ENCODE data around the gene HLA-DQA1.
A peak's percentile ranks its signal among the peaks of the same experiment; 100 is the strongest.

Gene HLA-DQA1

DNA sequence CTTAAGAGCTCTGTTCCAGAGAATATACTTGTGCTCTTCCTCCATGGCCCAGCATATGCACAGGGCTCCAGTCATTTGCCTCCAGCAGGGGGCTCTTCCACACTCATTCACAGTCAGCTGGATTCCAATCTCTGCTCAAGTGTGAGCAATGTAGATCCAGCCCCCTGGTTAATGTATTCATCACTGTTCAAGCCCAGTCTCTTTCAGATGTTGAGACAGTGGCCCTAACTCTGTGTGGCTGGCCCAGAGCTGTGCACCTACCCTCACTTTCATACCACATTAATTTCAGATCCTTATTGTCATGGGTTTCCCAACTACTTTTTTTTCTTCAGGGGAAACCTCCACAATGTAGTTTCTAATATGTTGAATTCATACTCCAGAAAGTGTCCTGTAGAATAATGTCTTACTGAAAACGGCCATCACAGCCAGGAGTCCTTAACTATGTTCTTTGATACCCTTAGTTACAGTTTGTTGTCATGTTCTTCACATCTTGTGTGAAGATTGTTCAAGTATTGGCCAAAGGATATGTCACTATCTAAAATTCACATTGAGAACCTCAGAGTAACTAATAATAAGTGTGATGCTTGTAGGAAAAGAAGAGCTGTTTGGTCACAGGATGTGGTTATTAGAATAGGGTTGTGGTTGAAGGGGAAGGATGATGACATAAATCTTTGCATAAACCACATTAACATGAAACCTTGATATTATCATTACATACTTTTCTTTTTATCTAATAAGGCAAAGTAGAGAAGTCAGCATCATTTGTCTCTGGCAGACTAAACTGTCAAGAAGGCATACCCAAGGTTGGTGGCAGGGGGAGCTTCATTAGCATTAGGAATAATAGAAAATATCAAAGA is 14.4 kb upstream of the HLA-DQA1 start:
- TF ChIP-seq, protein P1, sequence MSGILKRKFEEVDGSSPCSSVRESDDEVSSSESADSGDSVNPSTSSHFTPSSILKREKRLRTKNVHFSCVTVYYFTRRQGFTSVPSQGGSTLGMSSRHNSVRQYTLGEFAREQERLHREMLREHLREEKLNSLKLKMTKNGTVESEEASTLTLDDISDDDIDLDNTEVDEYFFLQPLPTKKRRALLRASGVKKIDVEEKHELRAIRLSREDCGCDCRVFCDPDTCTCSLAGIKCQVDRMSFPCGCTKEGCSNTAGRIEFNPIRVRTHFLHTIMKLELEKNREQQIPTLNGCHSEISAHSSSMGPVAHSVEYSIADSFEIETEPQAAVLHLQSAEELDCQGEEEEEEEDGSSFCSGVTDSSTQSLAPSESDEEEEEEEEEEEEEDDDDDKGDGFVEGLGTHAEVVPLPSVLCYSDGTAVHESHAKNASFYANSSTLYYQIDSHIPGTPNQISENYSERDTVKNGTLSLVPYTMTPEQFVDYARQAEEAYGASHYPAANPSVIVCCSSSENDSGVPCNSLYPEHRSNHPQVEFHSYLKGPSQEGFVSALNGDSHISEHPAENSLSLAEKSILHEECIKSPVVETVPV (CRISPR knock-in tag; IDR thresholded peaks at IDR 0.05): no peak
- TF ChIP-seq ZFP30 (CRISPR knock-in tag; IDR thresholded peaks at IDR 0.05) (no peak), ZFP3 (CRISPR knock-in tag; IDR thresholded peaks at IDR 0.05) (no peak), TOX (CRISPR knock-in tag; IDR thresholded peaks at IDR 0.05; ENCODE audit: borderline replicate concordance) (no peak), ZNF8 (CRISPR knock-in tag; IDR thresholded peaks at IDR 0.05) (no peak), ZC3H10 (CRISPR knock-in tag; IDR thresholded peaks at IDR 0.05) (no peak), SNAI2 (CRISPR knock-in tag; IDR thresholded peaks at IDR 0.05) (no peak), BACH2 (CRISPR knock-in tag; IDR thresholded peaks at IDR 0.05; ENCODE audit: borderline replicate concordance) (no peak), ISL1 (CRISPR knock-in tag; IDR thresholded peaks at IDR 0.05) (no peak), ZNF70 (CRISPR knock-in tag; IDR thresholded peaks at IDR 0.05) (no peak), ARNTL (CRISPR knock-in tag; IDR thresholded peaks at IDR 0.05; ENCODE audit: borderline replicate concordance, low read depth) (no peak), ZNF565 (CRISPR knock-in tag; conservative IDR thresholded peaks at IDR 0.05; ENCODE audit: low read depth) (no peak)
- TF ChIP-seq, protein P2, sequence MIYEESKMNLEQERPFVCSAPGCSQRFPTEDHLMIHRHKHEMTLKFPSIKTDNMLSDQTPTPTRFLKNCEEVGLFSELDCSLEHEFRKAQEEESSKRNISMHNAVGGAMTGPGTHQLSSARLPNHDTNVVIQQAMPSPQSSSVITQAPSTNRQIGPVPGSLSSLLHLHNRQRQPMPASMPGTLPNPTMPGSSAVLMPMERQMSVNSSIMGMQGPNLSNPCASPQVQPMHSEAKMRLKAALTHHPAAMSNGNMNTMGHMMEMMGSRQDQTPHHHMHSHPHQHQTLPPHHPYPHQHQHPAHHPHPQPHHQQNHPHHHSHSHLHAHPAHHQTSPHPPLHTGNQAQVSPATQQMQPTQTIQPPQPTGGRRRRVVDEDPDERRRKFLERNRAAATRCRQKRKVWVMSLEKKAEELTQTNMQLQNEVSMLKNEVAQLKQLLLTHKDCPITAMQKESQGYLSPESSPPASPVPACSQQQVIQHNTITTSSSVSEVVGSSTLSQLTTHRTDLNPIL (CRISPR knock-in tag; IDR thresholded peaks at IDR 0.05; ENCODE audit: low read depth): no peak
- TF ChIP-seq, protein P3, sequence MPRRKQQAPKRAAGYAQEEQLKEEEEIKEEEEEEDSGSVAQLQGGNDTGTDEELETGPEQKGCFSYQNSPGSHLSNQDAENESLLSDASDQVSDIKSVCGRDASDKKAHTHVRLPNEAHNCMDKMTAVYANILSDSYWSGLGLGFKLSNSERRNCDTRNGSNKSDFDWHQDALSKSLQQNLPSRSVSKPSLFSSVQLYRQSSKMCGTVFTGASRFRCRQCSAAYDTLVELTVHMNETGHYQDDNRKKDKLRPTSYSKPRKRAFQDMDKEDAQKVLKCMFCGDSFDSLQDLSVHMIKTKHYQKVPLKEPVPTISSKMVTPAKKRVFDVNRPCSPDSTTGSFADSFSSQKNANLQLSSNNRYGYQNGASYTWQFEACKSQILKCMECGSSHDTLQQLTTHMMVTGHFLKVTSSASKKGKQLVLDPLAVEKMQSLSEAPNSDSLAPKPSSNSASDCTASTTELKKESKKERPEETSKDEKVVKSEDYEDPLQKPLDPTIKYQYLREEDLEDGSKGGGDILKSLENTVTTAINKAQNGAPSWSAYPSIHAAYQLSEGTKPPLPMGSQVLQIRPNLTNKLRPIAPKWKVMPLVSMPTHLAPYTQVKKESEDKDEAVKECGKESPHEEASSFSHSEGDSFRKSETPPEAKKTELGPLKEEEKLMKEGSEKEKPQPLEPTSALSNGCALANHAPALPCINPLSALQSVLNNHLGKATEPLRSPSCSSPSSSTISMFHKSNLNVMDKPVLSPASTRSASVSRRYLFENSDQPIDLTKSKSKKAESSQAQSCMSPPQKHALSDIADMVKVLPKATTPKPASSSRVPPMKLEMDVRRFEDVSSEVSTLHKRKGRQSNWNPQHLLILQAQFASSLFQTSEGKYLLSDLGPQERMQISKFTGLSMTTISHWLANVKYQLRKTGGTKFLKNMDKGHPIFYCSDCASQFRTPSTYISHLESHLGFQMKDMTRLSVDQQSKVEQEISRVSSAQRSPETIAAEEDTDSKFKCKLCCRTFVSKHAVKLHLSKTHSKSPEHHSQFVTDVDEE (CRISPR knock-in tag; IDR thresholded peaks at IDR 0.05): no peak
- ATAC-seq: peak; percentile 73

GRCh38 chr6:32623693-32624092 is 13.5 kb upstream of the HLA-DQA1 start:
- no peak for ATAC-seq
- TF ChIP-seq ARNTL (CRISPR knock-in tag; IDR thresholded peaks at IDR 0.05; ENCODE audit: borderline replicate concordance, low read depth) (no peak), ZNF70 (CRISPR knock-in tag; IDR thresholded peaks at IDR 0.05) (no peak), OSR1 (CRISPR knock-in tag; IDR thresholded peaks at IDR 0.05) (no peak), PPARA (CRISPR knock-in tag; IDR thresholded peaks at IDR 0.05; ENCODE audit: borderline replicate concordance) (no peak), ZNF565 (CRISPR knock-in tag; conservative IDR thresholded peaks at IDR 0.05; ENCODE audit: low read depth) (no peak), ZFP30 (CRISPR knock-in tag; IDR thresholded peaks at IDR 0.05) (no peak), ISL1 (CRISPR knock-in tag; IDR thresholded peaks at IDR 0.05) (no peak), ESRRG (CRISPR knock-in tag; IDR thresholded peaks at IDR 0.05) (no peak), ZC3H10 (CRISPR knock-in tag; IDR thresholded peaks at IDR 0.05) (no peak)
- TF ChIP-seq, protein P1 (CRISPR knock-in tag; IDR thresholded peaks at IDR 0.05): no peak
- TF ChIP-seq, protein P4, sequence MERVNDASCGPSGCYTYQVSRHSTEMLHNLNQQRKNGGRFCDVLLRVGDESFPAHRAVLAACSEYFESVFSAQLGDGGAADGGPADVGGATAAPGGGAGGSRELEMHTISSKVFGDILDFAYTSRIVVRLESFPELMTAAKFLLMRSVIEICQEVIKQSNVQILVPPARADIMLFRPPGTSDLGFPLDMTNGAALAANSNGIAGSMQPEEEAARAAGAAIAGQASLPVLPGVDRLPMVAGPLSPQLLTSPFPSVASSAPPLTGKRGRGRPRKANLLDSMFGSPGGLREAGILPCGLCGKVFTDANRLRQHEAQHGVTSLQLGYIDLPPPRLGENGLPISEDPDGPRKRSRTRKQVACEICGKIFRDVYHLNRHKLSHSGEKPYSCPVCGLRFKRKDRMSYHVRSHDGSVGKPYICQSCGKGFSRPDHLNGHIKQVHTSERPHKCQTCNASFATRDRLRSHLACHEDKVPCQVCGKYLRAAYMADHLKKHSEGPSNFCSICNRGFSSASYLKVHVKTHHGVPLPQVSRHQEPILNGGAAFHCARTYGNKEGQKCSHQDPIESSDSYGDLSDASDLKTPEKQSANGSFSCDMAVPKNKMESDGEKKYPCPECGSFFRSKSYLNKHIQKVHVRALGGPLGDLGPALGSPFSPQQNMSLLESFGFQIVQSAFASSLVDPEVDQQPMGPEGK (CRISPR knock-in tag; IDR thresholded peaks at IDR 0.05; ENCODE audit: borderline replicate concordance): no peak
- TF ChIP-seq, protein P2 (CRISPR knock-in tag; IDR thresholded peaks at IDR 0.05; ENCODE audit: low read depth): no peak

Data from SK-N-SH treated with all-trans-retinoic acid at 6 μM for 48 hours (cell line).